HG02970 (cell line): Measurements from ENCODE around the gene XPR1.
"Not testable (repeated sequence)": the region's sequence is repeated elsewhere in the genome, so short reads cannot be mapped to it uniquely, and the experiment has no call there.

Experiments
- ATAC-seq: cut with Tn5 transposase; IDR thresholded peaks from one replicate; pipeline ENCODE4 v1.9.1; 2021; ENCODE audit warnings: mild to moderate bottlenecking, moderate library complexity, moderate number of reproducible peaks; ENCODE audit not compliant: unreplicated experiment, low FRiP score

The XPR1 gene

DNA sequence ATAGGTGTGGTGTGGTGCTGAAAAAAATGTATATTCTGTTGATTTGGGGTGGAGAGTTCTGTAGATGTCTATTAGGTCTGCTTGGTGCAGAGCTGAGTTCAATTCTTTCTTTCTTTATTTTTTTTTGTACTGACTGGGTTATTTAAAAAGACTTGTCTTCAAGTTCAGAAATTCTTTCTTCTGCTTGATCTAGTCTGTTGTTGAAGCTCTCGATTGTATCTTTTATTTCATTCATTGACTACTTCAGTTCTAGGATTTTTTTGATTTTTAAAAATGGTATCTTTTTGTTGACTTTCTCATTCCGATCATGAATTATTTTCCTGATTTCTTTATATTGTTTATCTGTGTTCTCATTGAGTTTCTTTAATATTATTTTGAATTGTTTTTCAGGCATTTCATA lies 70.6 kb downstream of the XPR1 start:
- ATAC-seq, result not testable (repeated sequence)

DNA sequence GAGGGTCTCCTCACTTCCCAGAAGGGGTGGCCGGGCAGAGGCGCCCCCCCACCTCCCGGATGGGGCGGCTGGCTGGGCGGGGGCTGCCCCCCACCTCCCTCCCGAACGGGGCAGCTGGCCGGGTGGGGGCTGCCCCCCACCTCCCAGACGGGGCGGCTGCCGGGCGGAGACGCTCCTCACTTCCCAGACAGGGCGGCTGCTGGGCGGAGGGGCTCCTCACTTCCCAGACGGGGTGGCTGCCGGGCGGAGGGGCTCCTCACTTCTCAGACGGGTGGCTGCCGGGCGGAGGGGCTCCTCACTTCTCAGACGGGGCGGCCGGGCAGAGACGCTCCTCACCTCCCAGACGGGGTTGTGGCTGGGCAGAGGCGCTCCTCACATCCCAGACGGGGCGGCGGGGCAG lies 78.9 kb downstream of the XPR1 start:
- ATAC-seq, result not testable (repeated sequence)

DNA sequence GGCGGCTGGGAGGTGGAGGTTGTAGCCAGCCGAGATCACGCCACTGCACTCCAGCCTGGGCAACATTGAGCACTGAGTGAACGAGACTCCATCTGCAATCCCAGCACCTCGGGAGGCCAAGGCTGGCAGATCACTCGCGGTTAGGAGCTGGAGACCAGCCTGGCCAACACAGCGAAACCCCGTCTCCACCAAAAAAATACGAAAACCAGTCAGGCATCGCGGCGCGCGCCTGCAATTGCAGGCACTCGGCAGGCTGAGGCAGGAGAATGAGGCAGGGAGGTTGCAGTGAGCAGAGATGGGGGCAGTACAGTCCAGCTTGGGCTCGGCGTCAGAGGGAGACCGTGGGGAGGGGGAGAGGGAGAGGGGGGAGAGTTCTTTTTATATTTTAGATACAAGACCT lies 79.4 kb downstream of the XPR1 start:
- not testable (repeated sequence) for ATAC-seq

DNA sequence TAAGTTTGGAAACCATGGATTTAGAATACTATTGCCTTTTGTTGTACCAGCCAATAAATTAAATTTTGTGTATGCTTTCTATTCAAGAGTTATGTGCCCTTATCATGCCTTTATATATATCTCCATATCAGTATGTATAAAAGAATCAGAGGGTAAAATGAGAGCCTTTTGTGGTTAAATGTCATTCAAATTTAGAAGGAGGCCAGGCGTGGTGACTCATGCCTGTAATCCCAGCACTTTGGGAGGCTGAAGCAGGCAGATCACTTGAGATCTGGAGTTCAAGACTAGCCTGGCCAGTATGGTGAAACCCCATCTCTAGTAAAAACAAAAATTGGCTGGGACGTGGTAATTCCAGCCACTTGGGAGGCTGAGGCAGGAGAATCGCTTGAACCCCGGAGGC lies 88.9 kb downstream of the XPR1 start:
- no peak for ATAC-seq

DNA sequence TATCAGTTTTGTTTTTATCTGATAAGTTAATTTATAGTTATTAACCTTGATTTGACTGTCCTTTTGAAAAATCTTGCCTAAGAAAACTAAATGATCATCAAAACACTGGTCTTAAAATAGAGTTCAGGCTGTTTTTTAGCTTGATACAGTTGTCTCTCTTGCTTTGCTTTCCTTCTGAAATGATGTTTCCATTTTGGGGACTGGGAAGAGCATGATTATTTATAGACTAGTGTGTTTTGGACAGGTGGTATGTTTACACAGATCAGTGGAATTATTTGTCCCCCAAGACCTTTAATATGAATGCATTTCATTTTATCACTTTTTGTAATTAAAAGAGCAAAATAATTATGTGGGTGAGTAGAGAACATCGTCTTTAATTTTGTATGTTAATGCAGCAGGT lies 90.8 kb downstream of the XPR1 start:
- ATAC-seq, result no peak

DNA sequence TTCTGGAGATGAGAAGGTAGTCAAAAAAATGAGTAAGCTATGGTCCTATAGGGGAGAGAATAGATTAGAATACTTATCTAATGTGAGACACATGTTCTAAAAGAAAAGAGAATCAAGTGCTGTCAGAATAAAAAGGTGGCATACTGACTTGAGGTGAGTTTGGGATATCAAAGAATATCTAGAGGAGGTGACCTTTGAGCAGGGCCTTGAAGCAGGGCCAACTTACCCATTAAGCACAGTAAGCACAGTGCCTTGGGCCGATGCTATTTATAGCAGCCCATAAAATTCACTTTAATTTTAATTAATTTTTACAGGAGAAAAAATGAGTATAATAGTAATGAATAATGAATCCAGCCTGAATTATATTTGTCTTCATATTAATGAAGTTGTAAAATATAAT lies 92.2 kb downstream of the XPR1 start:
- no peak for ATAC-seq

DNA sequence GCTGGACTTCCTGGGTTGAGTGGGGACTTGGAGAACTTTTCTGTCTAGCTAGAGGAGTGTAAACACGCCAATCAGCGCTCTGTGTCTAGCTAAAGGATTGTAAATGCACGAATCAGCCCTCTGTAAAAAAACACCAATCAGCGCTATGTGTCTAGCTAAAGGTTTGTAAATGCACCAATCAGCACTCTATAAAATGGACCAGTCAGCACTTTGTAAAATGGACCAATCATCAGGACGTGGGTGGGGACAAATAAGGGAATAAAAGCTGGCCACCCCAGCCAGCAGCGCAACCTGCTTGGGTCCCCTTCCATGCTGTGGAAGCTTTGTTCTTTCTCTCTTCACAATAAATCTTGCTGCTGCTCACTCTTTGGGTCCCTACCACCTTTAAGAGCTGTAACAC lies 94.2 kb downstream of the XPR1 start:
- not testable (repeated sequence) for ATAC-seq

DNA sequence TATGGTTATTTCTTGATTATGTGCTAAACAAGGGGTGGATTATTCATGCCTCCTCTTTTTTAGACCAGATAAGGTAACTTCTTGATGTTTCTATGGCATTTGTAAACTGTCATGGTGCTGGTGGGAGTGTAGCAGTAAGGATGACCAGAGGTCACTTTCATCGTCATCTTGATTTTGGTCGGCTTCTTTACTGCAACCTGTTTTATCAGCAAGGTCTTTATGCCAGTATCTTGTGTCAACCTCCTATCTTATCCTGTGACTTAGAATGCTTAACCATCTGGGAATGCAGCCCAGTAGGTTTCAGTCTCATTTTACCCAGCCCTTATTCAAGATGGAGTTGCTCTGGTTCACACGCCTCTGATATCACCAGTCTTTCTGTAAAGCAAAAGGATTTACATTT lies 95.9 kb downstream of the XPR1 start:
- not testable (repeated sequence) for ATAC-seq

DNA sequence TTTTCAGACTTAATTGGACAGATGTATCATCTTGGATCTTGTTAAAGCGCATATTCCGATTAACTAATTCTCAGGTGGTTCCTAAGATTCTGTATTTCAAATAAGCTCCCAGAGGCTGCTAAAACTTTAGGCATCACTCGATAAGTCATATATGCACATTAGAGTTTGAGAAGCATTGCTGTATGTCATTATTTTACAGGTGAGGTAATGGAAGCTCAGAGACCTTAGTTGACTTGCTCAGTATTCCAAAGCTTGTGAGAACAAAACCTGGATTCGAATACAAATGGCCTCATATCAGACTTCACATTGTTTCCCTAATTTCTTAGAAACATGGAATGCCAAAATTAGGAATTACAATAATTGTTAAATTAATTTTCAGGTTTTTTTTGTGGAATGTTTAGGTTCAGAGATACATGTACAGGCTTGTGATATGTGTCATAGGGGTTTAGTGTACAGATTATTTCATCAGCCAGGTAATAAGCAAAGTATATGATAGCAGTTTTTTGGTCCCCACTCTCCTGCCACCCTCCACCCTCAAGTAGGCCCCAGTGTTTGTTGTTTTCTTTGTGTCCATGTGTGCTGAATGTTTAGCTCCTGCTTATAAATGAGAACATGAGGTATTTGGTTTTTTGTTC lies 96.8 kb downstream of the XPR1 start:
- no peak for ATAC-seq

DNA sequence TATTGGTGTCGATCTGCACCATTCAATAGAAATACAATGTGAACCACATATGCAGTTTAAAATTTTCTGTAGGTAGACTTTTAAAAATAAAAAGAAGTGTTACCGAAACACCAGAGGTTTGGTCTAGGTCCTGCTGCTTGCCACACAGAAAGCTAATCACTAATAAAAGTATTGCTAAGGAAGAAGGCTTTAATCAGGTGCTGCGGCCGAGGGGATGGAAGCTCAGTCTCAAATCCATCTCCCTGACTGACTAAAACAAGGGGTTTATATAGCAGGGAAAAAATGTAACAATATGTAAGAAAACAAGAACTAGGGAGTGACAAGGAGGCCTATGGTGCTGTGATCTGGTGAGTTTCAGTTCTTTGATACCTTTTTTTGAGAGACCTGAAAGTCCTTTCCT lies 99.3 kb downstream of the XPR1 start:
- ATAC-seq, result no peak

DNA sequence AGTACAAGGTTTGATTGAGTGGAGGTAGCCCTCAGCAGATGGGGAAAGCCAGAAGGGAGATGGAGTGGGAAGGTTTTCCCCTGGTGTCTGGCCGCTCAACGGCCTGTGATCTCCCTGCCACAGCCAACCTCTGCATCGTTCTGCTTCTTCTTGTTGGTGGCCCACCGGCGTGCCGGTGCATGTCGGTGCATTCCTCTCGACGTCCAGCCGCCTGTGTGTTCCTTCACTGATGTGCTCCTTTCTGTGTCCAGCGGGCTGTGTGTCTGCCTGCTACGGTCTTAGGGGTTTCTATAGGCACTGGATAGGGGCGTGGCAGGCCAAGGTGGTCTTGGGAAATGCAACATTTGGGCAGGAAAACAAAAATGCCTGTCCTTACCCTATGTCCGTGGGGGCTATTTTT lies 101.0 kb downstream of the XPR1 start:
- ATAC-seq, result no peak

DNA sequence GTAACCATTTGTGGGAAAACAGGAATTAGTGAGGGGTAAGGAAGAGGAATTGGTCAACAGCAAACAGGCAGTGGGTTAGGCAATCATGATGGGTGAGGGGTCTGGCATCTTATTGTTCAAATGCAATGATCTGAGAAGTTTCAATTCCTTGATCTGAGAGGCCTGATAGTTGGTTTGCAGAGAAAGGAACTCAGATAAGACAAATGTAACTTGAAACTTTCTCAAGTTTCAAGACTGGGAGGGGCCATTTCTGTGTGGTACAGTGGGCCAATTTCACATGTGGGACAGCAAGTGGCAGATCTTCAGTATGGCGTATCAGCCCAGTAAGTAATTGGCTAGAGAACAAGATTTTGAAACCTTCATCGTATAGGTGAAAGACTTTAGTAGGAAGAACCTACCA lies 102.5 kb downstream of the XPR1 start:
- ATAC-seq, result no peak

DNA sequence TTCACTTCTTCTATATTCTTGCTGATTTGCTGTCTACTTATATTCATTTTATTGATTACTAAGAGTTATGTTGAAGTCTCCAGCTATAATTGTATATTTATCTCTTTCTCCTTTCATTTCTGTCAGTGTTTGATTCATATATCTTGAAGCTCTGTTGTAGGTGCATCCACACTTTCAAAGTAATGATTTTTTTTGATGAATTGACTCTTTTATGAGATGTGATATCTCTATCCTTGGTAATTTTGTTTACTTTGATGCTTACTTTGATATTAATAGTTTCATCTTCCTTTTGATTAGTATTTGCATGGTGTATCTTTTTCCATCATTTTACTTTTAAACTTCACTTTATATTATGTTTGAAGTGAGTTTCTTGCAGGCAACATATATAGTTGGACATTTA lies 110.8 kb downstream of the XPR1 start:
- no peak for ATAC-seq

DNA sequence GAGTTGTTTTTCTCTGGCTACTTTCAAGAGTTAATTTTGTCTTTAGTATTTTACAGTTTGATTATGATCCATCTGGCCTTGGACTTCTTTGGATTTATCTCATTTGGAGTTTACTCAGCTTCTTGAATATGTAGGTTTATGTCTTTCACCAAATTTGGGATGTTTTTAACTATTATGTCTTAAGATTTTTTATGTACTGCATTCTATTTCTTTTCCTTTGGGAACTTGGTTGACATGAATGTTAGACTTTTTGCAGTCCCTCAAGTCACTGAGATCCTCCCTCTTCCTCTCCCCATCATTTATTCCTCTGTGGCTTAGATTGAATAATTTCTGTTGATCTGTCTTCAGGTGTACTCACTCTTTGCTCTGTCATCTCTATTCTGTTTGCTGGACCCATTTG lies 112.0 kb downstream of the XPR1 start:
- no peak for ATAC-seq

DNA sequence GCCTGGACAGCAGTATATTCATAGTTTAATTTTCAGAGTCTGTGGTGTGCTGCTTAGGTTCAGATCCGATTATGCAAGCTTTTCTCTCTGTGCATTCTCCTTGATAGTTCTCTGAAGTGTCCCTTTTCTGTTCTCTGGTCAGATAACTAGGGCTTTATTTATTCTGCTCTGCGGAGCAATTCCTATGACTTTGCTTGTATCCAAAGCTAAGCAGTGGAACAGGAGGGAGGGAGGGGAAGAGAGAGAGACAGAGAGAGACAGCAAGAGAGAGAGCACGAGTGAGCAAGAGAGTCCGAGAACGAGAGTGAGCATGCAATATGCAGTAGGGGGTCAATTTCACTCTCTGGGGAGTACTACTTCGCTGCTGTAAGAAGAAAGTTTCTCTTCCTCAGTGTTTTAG lies 113.3 kb downstream of the XPR1 start:
- ATAC-seq, result no peak

DNA sequence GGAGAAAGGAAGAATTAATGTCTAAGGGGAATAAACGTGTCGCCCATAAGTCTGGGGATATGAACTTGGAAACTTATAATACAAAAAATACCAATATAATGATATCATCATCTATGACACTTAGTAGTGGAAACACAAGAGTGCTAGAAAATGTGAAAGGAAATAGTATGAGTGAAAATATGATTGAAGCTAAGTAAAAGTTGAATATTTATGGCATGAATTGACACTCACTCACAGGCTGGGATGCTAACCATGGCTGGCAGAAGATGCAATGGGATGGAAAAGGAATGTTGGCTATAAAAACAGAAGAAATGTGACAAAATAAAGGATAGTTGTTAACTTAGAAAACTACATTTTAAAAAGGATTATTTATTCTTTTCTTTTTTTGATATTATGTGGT lies 120.1 kb downstream of the XPR1 start:
- no peak for ATAC-seq

DNA sequence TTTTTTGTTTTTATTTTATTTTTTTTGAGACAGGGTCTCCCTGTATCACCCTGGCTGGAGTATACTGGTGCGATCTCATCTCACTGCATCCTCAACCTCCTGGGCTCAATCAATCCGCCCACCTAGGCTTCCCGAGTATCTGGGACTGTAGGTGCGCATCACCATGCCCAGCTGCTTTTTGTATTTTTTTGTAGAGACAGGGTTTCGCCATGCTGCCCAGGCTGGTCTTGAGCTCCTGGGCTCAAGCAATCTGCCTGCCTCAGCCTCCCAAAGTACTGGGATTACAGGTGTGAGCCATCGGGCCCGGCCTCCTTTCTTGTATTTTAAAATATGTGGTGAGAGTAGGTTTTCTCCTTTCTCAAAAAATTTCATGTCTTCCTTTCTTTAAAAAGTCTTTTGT lies 122.6 kb downstream of the XPR1 start:
- no peak for ATAC-seq

DNA sequence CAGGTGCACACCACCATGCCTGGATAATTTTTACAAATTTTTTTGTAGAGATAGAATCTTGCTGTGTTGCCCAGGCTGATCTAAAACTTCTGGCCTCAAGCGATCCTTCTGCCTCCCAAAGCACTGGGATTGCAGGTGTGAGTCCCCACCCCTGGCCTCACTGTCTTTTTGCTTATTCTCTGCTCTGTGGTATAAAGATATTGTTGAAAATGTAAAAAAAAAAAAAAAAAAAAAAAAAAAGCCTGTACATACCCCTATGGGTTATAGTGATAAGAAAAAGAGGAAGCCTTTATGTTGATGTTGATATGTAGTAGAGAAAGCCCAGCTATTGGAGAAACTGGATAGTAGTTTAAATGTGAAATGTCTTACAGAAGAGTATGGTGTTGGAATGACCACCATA lies 125.8 kb downstream of the XPR1 start:
- no peak for ATAC-seq

DNA sequence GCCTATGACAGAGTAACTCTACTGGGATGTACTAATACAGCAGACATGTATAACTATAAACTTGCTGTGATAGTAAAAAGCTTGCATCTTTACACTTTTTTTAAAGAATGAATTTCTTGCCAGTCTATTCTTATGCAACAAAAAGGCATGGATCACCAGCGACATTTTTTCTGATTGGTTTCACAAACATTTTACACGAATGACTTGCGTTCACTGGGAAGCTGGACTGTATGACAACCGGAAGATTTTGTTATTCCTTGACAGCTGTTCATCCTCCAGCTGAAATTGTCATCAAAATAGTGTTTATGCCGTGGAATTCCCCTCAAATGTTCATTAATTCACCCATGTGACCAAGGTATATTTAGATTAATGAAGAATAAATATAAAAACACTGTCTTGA lies 131.0 kb downstream of the XPR1 start:
- no peak for ATAC-seq

DNA sequence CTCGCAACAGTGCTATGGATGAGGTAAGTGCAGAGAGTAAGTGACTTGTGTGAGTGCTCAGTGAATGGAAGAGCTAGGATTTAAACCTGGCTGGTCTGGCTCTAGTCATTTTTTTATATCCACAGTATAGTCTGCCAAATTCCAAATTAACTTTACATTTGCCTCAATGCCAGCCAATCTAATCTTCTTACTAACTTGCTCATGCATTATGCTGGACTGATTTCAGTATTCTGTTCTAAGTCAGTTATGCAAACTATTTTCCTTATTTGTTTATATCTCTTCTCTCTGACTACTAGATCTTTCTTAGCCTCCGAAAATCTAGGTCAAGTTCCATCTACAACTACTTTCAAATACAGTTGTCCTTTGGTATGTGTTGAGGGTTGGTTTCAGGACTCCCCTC lies 133.3 kb downstream of the XPR1 start:
- no peak for ATAC-seq

DNA sequence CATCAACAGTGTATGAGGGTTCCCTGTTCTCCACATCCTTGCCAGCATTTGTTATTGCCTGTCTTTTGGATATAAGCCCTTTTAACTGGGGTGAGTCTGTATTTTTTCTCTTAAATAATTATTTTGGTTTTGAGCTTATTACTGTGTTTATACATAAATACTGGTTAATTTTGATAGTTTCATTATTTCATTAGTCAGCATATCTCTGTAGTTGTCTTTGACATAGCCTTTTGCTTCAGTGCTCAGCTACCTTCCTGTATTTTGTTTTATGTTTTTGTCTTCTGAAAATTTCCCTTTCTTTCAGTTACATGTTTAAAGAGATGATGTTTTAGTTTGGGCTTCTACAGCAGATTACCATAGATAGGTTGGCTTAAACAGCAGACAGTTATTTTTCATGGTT lies 138.1 kb downstream of the XPR1 start:
- no peak for ATAC-seq

DNA sequence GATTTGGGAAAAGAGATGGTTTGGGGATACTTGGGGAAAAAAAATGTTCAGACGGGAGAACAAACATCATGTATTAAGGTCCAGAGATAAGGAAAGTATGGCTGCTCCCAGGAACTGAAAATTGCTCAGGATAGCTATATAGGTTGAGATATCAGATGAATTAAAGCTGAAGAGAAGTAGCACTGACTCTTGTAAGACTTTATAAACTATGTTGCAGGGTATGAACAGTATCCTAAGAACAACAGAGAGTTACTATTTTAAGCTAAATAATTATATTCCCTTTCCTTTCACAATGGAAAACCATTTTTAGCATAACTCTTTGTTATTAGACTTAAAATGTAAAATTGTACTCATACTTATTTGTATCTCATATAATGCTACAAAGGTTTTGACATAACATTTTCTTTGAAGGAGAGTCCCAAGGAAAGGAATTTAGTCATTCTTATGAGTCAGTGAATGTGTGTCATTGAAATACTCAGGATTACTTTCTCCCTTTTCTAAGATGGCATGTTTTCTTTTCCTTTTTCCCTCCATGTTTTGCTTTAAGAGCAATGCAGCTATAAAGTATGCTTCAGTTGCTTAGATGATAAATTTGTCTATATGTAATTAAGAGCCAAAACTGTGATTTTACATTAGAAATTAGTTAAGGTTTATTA lies 141.5 kb downstream of the XPR1 start:
- ATAC-seq, result no peak

DNA sequence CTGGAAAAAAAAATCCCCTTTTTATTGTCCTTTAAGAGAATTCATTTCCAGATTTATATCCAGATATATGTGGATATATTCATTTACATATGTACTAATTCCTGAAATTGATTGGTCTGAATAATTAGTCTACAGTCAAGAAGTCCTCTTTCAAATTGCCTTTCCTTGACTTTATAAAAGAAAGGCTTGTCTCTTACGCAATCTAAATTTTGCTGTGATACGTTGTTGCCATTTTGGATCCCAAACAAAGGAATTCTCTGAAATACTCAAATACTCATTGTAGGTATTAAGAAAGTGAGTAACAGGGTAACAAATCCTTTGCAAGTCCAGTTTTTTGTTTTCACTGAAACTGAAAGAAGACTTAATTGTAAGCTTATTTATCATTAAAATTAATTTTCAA lies 144.0 kb downstream of the XPR1 start:
- no peak for ATAC-seq
